ENCODE measurements around the gene REEP1. TPM values are rescaled to one million over a fixed set of nuclear protein-coding genes. Genes with fewer than 3 reads are reported as not detected.

The REEP1 gene
- total and polyA plus RNA-seq, 2 of the 4 experiments (the other 2 are of a cell fraction): under 0.01 to 0.03 TPM

GRCh38 chr2:86239745-86240144 is 97.7 kb downstream of the REEP1 start:
- H4K91ac ChIP-seq (ENCODE audit: insufficient read depth, low read depth, low read length): no peak overlapping the region
- in situ Hi-C loops (cut with MboI; ENCODE audit: low sequenced_read_pairs): no loop called here
- H3K36me3 ChIP-seq (ENCODE audit: control insufficient read depth, insufficient read depth, low read length): no peaks in the 10 kb centered on the region
- no peak overlapping the region for H3K14ac ChIP-seq (replicated peaks; ENCODE audit: low read depth, low read length)
- no CpG with 5 or more reads among the region's 8 CpGs for WGBS, 2 experiments (ENCODE audit: extremely low coverage in 2 of 2, insufficient read length in 1 of 2)
- intact Hi-C loops (cut with micrococcal nuclease): no loop called here
- H3K9ac ChIP-seq (ENCODE audit: low read depth, low read length): no peak overlapping the region
- no peaks in the 10 kb centered on the region; the same call in 1 of the 2 replicates for H3K9me3 ChIP-seq (ENCODE audit: control insufficient read depth, insufficient read depth, low read length)
- no peak overlapping the region for H3K4me3 ChIP-seq (ENCODE audit: insufficient read depth, low read depth, low read length)
- H4K8ac ChIP-seq (ENCODE audit: low read depth in 2 of 2, low read length in 2 of 2): no peak overlapping the region
- H4K20me1 ChIP-seq (ENCODE audit: insufficient read depth, low read length): no peaks in the 10 kb centered on the region
- H4K5ac ChIP-seq (ENCODE audit: low read depth, low read length): no peak overlapping the region
- no TSS peak for BruUV-seq (replicated peaks)
- no peak overlapping the region for H2BK5ac ChIP-seq (ENCODE audit: low read depth, low read length, poor library complexity, severe bottlenecking)
- DNase-seq (no peak), ATAC-seq (ENCODE audit: low read depth) (no peak)
- no peak overlapping the region for H2BK120ac ChIP-seq (ENCODE audit: low read depth, low read length)
- ChIA-PET CTCF (no interaction called here), POLR2A (ENCODE audit: unreplicated experiment) (no interaction called here)
- H3K9me1 ChIP-seq (ENCODE audit: insufficient read depth, low read length): no peaks in the 10 kb centered on the region
- H2AFZ ChIP-seq (replicated peaks; ENCODE audit: low read length, poor library complexity): no peak overlapping the region
- no peak overlapping the region for H3K27ac ChIP-seq (ENCODE audit: insufficient read depth, low read length)
- H2BK15ac ChIP-seq (ENCODE audit: low read depth, low read length): no peak overlapping the region
- H3K4ac ChIP-seq (ENCODE audit: low read depth, low read length): no peak overlapping the region
- H3K27me3 ChIP-seq (ENCODE audit: control insufficient read depth, insufficient read depth, low read length): peaks cover 43% of the 10 kb centered on the region
- no peak overlapping the region for H2BK20ac ChIP-seq (ENCODE audit: low read depth, low read length)
- no peaks in the 10 kb centered on the region for H3K79me1 ChIP-seq (ENCODE audit: low read depth in 1 of 2, low read length in 2 of 2)
- no peak overlapping the region for H2AK5ac ChIP-seq (ENCODE audit: low read depth, low read length)
- no peak overlapping the region for H2AK9ac ChIP-seq (replicated peaks; ENCODE audit: low read depth, low read length, poor library complexity)
- no peak overlapping the region for H3K18ac ChIP-seq (ENCODE audit: low read depth, low read length)
- dilution Hi-C loops (cut with HindIII; ENCODE audit: low sequenced_read_pairs, unreplicated experiment): no loop called here
- no peaks in the 10 kb centered on the region for H3K4me1 ChIP-seq (ENCODE audit: control insufficient read depth, insufficient read depth, low read length)
- H3K23ac ChIP-seq (ENCODE audit: low read depth, low read length): no peak overlapping the region
- no peak overlapping the region for H3K56ac ChIP-seq (ENCODE audit: extremely low read depth, insufficient read depth, low read length)
- TF ChIP-seq RCOR1 (IDR thresholded peaks at IDR 0.05; ENCODE audit: insufficient replicate concordance, low read length): no peak
- TF ChIP-seq MXI1 (IDR thresholded peaks at IDR 0.05; ENCODE audit: borderline replicate concordance, low read depth, low read length): no peak
- TF ChIP-seq NFE2L2 (IDR thresholded peaks at IDR 0.05; ENCODE audit: low read depth, low read length): no peak
- TF ChIP-seq RFX5 (IDR thresholded peaks at IDR 0.05; ENCODE audit: low read depth, low read length): no peak
- no peak for TF ChIP-seq RAD21 (IDR thresholded peaks at IDR 0.05; ENCODE audit: low read length)
- no peak for TF ChIP-seq ELK1 (IDR thresholded peaks at IDR 0.05; ENCODE audit: borderline replicate concordance, low read depth, low read length)
- TF ChIP-seq POLR2A (IDR thresholded peaks at IDR 0.05; ENCODE audit: low read depth, low read length): no peak
- TF ChIP-seq FOS (IDR thresholded peaks at IDR 0.05; ENCODE audit: low read depth, low read length): no peak
- TF ChIP-seq, protein P1, sequence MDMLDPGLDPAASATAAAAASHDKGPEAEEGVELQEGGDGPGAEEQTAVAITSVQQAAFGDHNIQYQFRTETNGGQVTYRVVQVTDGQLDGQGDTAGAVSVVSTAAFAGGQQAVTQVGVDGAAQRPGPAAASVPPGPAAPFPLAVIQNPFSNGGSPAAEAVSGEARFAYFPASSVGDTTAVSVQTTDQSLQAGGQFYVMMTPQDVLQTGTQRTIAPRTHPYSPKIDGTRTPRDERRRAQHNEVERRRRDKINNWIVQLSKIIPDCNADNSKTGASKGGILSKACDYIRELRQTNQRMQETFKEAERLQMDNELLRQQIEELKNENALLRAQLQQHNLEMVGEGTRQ (IDR thresholded peaks at IDR 0.05; ENCODE audit: low read depth, low read length): no peak
- no peak for TF ChIP-seq BHLHE40 (IDR thresholded peaks at IDR 0.05; ENCODE audit: low read depth, low read length)
- TF ChIP-seq CTCF (conservative IDR thresholded peaks at IDR 0.05; ENCODE audit: low read depth, low read length): no peak
- TF ChIP-seq SMC3 (IDR thresholded peaks at IDR 0.05; ENCODE audit: low read depth, low read length): no peak
- no peak for TF ChIP-seq MAFK (IDR thresholded peaks at IDR 0.05; ENCODE audit: low read depth, low read length)
- no peak for TF ChIP-seq CEBPB (IDR thresholded peaks at IDR 0.05; ENCODE audit: low read depth, low read length)
- no peak for TF ChIP-seq MAZ (IDR thresholded peaks at IDR 0.05; ENCODE audit: borderline replicate concordance, low read depth, low read length)
- no peak overlapping the region for H3K4me2 ChIP-seq (ENCODE audit: low read depth, low read length)

Measured in IMR-90 (cell line).